ENCODE measurements around the gene KIRREL3. TPM values are rescaled to one million over a fixed set of nuclear protein-coding genes. Genes with fewer than 3 reads are reported as not detected.

Gene KIRREL3
- total and polyA plus RNA-seq, 2 of the 8 experiments (the other 6 are each of a cell fraction or from before 2014, with no cell fraction given), result 0.29 to 0.32 TPM

DNA sequence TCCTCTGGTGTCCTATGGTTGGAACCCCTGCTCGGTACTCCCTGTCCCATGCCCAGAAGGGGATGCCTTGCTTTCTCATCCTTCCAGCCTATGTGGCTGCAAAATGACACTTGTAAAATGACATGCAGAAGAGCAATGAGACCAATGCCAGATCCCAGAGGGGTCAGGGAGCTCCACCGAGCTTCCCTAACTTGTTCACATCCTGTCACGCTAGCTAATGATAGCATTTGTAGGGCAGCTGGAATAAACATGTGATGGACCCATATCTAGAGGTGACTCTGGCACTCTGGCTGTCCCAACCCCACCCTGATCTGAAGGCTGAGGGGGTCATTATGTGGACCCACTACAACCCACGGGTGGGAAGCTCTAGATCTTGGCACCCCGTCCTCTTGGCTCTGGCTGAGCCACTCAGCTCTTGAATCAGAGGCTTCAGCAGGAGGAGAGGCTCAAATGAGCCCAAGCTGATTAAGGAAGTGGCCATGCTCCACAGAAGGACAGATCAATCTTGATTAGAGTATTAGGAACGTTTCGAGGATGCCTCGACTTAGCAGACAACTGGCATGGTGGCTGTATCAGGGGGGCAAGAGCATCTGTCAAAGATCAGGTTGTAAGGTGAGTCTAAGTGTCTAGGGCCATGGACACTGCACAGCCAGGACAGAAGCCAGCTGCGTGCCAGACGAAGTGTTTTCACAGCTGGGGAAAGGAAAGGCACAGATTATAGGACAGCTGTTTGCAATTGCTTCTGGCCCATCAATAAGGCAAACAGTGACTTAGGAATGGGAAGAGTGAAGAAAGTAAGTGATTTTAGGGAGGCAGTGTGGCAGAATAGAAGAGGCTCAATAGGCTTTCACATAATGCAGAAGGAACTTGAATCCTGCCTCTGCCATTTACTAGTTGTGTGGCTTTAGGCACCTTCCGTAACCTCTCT lies 182.8 kb downstream of the KIRREL3 start (continued):
- TF ChIP-seq GTF2F1 (IDR thresholded peaks at IDR 0.05; ENCODE audit: borderline replicate concordance, low read depth, low read length), result no peak
- TF ChIP-seq RFX5 (IDR thresholded peaks at IDR 0.05; ENCODE audit: borderline replicate concordance, low read depth, low read length), result no peak
- TF ChIP-seq SP1 (IDR thresholded peaks at IDR 0.05; ENCODE audit: low read depth, low read length), result no peak
- no peak for TF ChIP-seq TBP (IDR thresholded peaks at IDR 0.05; ENCODE audit: low read depth, low read length)

Data from H1 (cell line).